Kidney (tissue), 14 donors: ENCODE data around the gene GRIP2. TPM values are rescaled to one million over a fixed set of nuclear protein-coding genes. Genes with fewer than 3 reads are reported as not detected.
A peak's percentile ranks its signal among the peaks of the same experiment; 100 is the strongest.

Experiments
- DNase-seq, 5 donors: peaks; one replicate each; pipeline ENCODE4 v3.0.0-alpha.2; 2013 to 2020
- FAIRE-seq: peaks from 2 replicates; lab custom pipeline; 2012; peaks lifted over from hg19 to GRCh38; lab: Jason Lieb, UNC
- H3K27ac ChIP-seq, 2 donors: one replicate each; pipeline ENCODE4 v1.7.0; 2013; ENCODE audit warnings: low read depth in 2 of 2, low read length in 2 of 2, inconsistent platforms in 1 of 2
- H3K27me3 ChIP-seq: one replicate; pipeline ENCODE4 v1.7.1; 2013; ENCODE audit warnings: low read length, inconsistent platforms; ENCODE audit not compliant: control insufficient read depth, insufficient read depth
- H3K36me3 ChIP-seq, 3 donors: one replicate each; pipeline versions ENCODE4 v1.7.0 to v1.7.1; 2013; ENCODE audit warnings: low read length in 3 of 3, control low read depth in 1 of 3, inconsistent platforms in 1 of 3; ENCODE audit not compliant: insufficient read depth in 3 of 3, control insufficient read depth in 2 of 3
- H3K4me1 ChIP-seq, 3 donors: one replicate each; pipeline versions ENCODE4 v1.7.0 to v1.7.1; 2013; ENCODE audit warnings: low read length in 3 of 3, inconsistent platforms in 1 of 3, low read depth in 1 of 3; ENCODE audit not compliant: control insufficient read depth in 2 of 3, insufficient read depth in 2 of 3
- H3K4me3 ChIP-seq, 3 donors: one replicate each; pipeline versions ENCODE4 v1.7.0 to v1.8.1; 2013; ENCODE audit warnings: low read length in 3 of 3, control low read depth in 1 of 3, inconsistent platforms in 1 of 3
- H3K9ac ChIP-seq, 3 donors: one replicate each; pipeline versions ENCODE4 v1.7.0 to v1.7.1; 2013; ENCODE audit warnings: low read length in 3 of 3, control low read depth in 1 of 3, inconsistent platforms in 1 of 3
- H3K9me3 ChIP-seq, 3 donors: one replicate each; pipeline versions ENCODE4 v1.7.0 to v1.7.1; 2013; ENCODE audit warnings: low read length in 3 of 3, control low read depth in 1 of 3, inconsistent platforms in 1 of 3; ENCODE audit not compliant: control insufficient read depth in 2 of 3, insufficient read depth in 1 of 3
- CTCF ChIP-seq: IDR thresholded peaks from 3 replicates; pipeline ENCODE4 v1.5.1; 2012; ENCODE audit warnings: mild to moderate bottlenecking, moderate library complexity, borderline replicate concordance; ENCODE audit not compliant: insufficient read depth; ENCODE audit errors: extremely low read depth
- intact Hi-C: fragments of 100-400 bp; cut with DNase I; formaldehyde crosslinking; loops from one replicate; pipeline ENCODE4 v1.11.1; 2022
- polyA plus RNA-seq: library from polyadenylated mRNA; stranded (reverse); fragments of 350-450 nt; fragmentation: Illumina TruSeq; extraction: RNeasy Lipid Tissue Mini Kit (QIAGEN cat#74804); gene quantifications from one replicate; pipeline ENCODE4 v1.2.3, GENCODE V29; 2014; ENCODE audit warnings: low read depth, low replicate concordance; ENCODE audit not compliant: insufficient read depth
- total RNA-seq: library from RNA; stranded (reverse); fragmentation: NEBNext Ultra II Directional; extraction: Animal tissue kit (Norgen Biotek cat#: 25700); gene quantifications from one replicate; pipeline ENCODE4 v1.2.1, GENCODE V29; 2021
- donor health status: control.
- donor health status: control.
- donor health status: control.
- donor health status: control.
- donor health status: control.
- donor health status: DM: yes; HTN: yes; CAD: no.
- donor health status: Normal renal cell carcinoma (clear cell type).

Gene GRIP2
- total and polyA plus RNA-seq, 2 donors from 2014 or later, result 3.0 to 3.2 TPM

GRCh38 chr3:14505803-14506500, 34.2 kb downstream of the GRIP2 start:
- no peak for TF ChIP-seq CTCF
- Histone ChIP-seq H3K9me3 (peaks cover 2 to 6% (median 2%) of the 10 kb centered on the region in 3 donors), H3K9ac (no peak overlapping the region), H3K36me3 (no peaks in the 10 kb centered on the region), H3K27me3 (no peaks in the 10 kb centered on the region), H3K4me1 (no peaks in the 10 kb centered on the region), H3K4me3 (no peak overlapping the region), H3K27ac (no peak overlapping the region)
- DNase-seq, result peak in 2 of 5 donors; percentile 30 to 57
- FAIRE-seq, result no peak
- intact Hi-C loops, result no loop called here

GRCh38 chr3:14505001-14505802, 34.9 kb downstream of the GRIP2 start:
- Histone ChIP-seq H3K9me3 (peaks cover 2 to 6% (median 2%) of the 10 kb centered on the region in 3 donors), H3K9ac (no peak overlapping the region), H3K36me3 (no peaks in the 10 kb centered on the region), H3K27me3 (no peaks in the 10 kb centered on the region), H3K4me1 (no peaks in the 10 kb centered on the region), H3K4me3 (no peak overlapping the region), H3K27ac (no peak overlapping the region)
- intact Hi-C loops, result no loop called here
- DNase-seq, result peak in 2 of 5 donors; percentile 27 to 41
- TF ChIP-seq CTCF, result no peak
- no peak for FAIRE-seq

- H3K4me1 ChIP-seq, result no peaks in the 10 kb centered on the region
- H3K27ac ChIP-seq, result no peak overlapping the region
- FAIRE-seq, result no peak
- H3K27me3 ChIP-seq, result no peaks in the 10 kb centered on the region
- no peak for TF ChIP-seq CTCF
- H3K36me3 ChIP-seq, result no peaks in the 10 kb centered on the region
- no peak overlapping the region for H3K9ac ChIP-seq
- intact Hi-C loops, result no loop called here
- no peak for DNase-seq
- H3K4me3 ChIP-seq, result no peak overlapping the region
- peaks cover 2 to 6% (median 2%) of the 10 kb centered on the region in 3 donors for H3K9me3 ChIP-seq
Observed at GRCh38 chr3:14503706-14504065, 36.5 kb downstream of the GRIP2 start.
